Naive thymus-derived CD8-positive, alpha-beta T cell (primary cell): Measurements from ENCODE around the gene MRPL17. TPM values are rescaled to one million over a fixed set of nuclear protein-coding genes. Genes with fewer than 3 reads are reported as not detected.
"Not testable (repeated sequence)": the region's sequence is repeated elsewhere in the genome, so short reads cannot be mapped to it uniquely, and the experiment has no call there.

Experiments
- ATAC-seq, 2 donors: fragments of 150-1000 bp; cut with Tn5 transposase in 1 of 2; sonication (Bioruptor Pico), chemical (Tn5 transposase) in 1 of 2; 1 replicate in 1 of 2; 2 replicates in 1 of 2; pipeline ENCODE4 v1.10.0; 2021; ENCODE audit warnings: mild to moderate bottlenecking in 2 of 2, moderate library complexity in 2 of 2
- POLR2A ChIA-PET: fragments of 350-600 bp; sonication (Branson Sonifier 250); formaldehyde crosslinking; loops from one replicate; lab custom pipeline; 2021; ENCODE audit warnings: antibody characterized with exemption; lab: Charles Lee
- DNase-seq, 10 donors: peaks; one replicate each; pipeline versions ENCODE4 v3.0.0 to v3.0.0-alpha.2; 2020 to 2022
- H3K27ac Mint-ChIP-seq, 10 donors: one replicate each; pipeline ENCODE4 v1.8.0; 2020 to 2022; ENCODE audit warnings: mild to moderate bottlenecking in 10 of 10, mixed read lengths in 10 of 10, moderate library complexity in 4 of 10, inconsistent platforms in 1 of 10
- H3K27me3 Mint-ChIP-seq, 5 donors: one replicate each; pipeline ENCODE4 v1.8.0; 2021 to 2022; ENCODE audit warnings: mixed read lengths in 5 of 5
- H3K36me3 Mint-ChIP-seq, 3 donors: one replicate each; pipeline ENCODE4 v1.8.0; 2020 to 2022; ENCODE audit warnings: mixed read lengths in 3 of 3, mild to moderate bottlenecking in 2 of 3, inconsistent platforms in 1 of 3
- H3K4me1 Mint-ChIP-seq, 4 donors: one replicate each; pipeline ENCODE4 v1.8.0; 2021 to 2022; ENCODE audit warnings: mixed read lengths in 4 of 4
- H3K4me3 Mint-ChIP-seq, 10 donors: one replicate each; pipeline ENCODE4 v1.8.0; 2020 to 2022; ENCODE audit warnings: mild to moderate bottlenecking in 10 of 10, mixed read lengths in 10 of 10, moderate library complexity in 6 of 10, inconsistent platforms in 1 of 10
- H3K9me3 Mint-ChIP-seq, 9 donors: one replicate each; pipeline ENCODE4 v1.8.0; 2020 to 2022; ENCODE audit warnings: mixed read lengths in 9 of 9, mild to moderate bottlenecking in 3 of 9, inconsistent platforms in 1 of 9, moderate library complexity in 1 of 9
- polyA plus RNA-seq, 3 donors: library from polyadenylated mRNA; unstranded; fragments of 300-500 nt; fragmentation: Illumina TruSeq; gene quantifications; one replicate each; pipeline ENCODE4 v1.2.3, GENCODE V29; 2021
- total RNA-seq, 8 experiments: library from RNA in 2 of 8; stranded (reverse) in 2 of 8; gene quantifications; one replicate each; pipeline ENCODE4 v1.2.3 and lab custom pipeline; 2021 to 2026

MRPL17 gene
- total and polyA plus RNA-seq, 5 experiments from 2014 or later: 16.2 to 30.1 (median 23.6) TPM

DNA sequence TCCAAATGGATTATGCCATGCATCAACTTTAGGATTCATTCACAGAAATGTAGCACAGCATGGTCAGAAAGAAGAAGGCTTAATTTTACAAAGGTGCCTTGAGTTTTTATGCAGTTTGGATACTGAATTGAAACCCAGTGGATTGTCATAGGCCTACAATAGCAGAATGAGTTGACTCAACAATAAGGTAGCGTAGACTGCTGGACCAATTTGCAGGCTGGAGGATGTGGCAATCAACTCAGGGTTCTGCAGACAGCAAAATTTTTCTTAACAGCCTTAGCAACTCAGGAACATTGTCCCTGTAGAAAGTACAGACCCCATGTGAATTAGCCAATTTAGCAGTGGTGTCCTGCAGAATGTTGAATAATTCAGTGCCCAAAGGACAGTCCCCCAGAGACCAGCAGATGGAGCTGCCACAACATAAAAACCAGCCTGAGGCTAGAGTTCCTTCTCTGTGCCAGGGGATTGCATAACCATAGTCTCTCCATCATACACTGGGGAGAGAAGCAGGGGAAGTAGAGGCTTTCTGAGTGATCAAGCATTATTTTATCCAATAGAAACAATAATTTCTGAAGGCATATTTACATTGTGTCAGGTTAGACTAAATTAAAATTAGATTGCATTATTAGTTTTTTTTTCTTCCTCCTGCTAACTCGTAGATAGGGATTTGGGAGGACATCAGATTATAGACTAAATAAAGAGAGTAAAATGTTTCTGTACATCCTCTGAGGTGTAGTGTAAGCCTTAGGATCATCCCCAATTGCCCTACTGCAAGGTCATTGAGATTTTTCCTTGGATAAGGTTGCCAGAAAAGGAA lies 20.3 kb upstream of the MRPL17 start:
- Mint-ChIP-seq H3K27ac (peak overlapping the region in 7 of 10 donors; percentile 2 to 71 (median 61)), H3K4me3 (no peak overlapping the region), H3K4me1 (peaks cover 9 to 21% (median 14%) of the 10 kb centered on the region in 4 donors), H3K9me3 (no peaks in the 10 kb centered on the region), H3K36me3 (peaks cover 0 to 22% (median 0%) of the 10 kb centered on the region in 3 donors), H3K27me3 (no peaks in the 10 kb centered on the region)
- POLR2A ChIA-PET: interaction anchor here (1.1 kb wide), 1 partner anchor 54 kb away, joined by 3 read pairs; no protein-coding TSS in a partner anchor
- ATAC-seq (peak; percentile 58 to 72), DNase-seq (peak in 4 of 10 donors; percentile 18 to 67 (median 24))

- not testable (repeated sequence) for H3K27me3 Mint-ChIP-seq, H3K4me3 Mint-ChIP-seq, ATAC-seq, DNase-seq, H3K9me3 Mint-ChIP-seq
- POLR2A ChIA-PET: interaction anchor here (1.1 kb wide), 1 partner anchor 159 kb away, joined by 3 read pairs; no protein-coding TSS in a partner anchor
- Mint-ChIP-seq H3K36me3 (peaks cover 0 to 22% (median 0%) of the 10 kb centered on the region in 3 donors), H3K4me1 (peaks cover 7 to 19% (median 12%) of the 10 kb centered on the region in 4 donors), H3K27ac (peak overlapping the region in 2 of 10 donors; percentile 53 to 56)
Observed at GRCh38 chr11:6701955-6702354, 18.8 kb upstream of the MRPL17 start.

- POLR2A ChIA-PET: interaction anchor here (1.9 kb wide), 1 partner anchor 12 kb away, joined by 5 read pairs; the partner anchor contains the start of gene MRPL17
- Mint-ChIP-seq H3K4me1 (peaks cover 9 to 28% (median 23%) of the 10 kb centered on the region in 4 donors), H3K27me3 (no peaks in the 10 kb centered on the region), H3K36me3 (peaks cover 0 to 4% (median 1%) of the 10 kb centered on the region in 3 donors), H3K4me3 (no peak overlapping the region), H3K27ac (peak overlapping the region in 4 of 10 donors; percentile 17 to 58 (median 48)), H3K9me3 (no peaks in the 10 kb centered on the region)
- ATAC-seq (no peak), DNase-seq (no peak)
Observed at GRCh38 chr11:6695377-6695776, 12.2 kb upstream of the MRPL17 start.

DNA sequence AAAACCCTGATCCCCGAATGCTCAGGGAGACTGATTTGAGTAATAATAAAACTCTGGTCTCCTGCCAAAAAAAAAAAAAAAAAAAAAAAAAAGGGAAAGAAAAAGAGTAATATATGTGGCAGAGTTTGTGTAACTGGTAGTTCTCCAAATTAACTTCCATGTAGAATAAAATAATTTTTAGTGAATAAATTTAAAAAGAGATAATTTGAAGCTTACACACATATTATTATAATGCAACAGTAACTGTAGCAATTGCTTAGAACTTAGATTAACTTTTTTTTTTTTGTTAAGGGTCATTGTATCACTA lies 11.0 kb upstream of the MRPL17 start:
- no peak for DNase-seq
- Mint-ChIP-seq H3K27ac (peak overlapping the region in 4 of 10 donors; percentile 4 to 75 (median 47)), H3K4me1 (peaks cover 9 to 28% (median 23%) of the 10 kb centered on the region in 4 donors), H3K4me3 (peak overlapping the region in 2 of 10 donors; percentile 3 to 26), H3K9me3 (peaks cover 0 to 2% (median 0%) of the 10 kb centered on the region in 9 donors), H3K27me3 (no peaks in the 10 kb centered on the region), H3K36me3 (peaks cover 0 to 4% (median 1%) of the 10 kb centered on the region in 3 donors)
- POLR2A ChIA-PET: interaction anchor here (0.7 to 1.6 kb wide), 4 partner anchors 26 to 1083 kb away, joined by 3 to 7 read pairs (median 6); partner anchors contain the start of gene TAF10
- ATAC-seq: no peak

GRCh38 chr11:6693342-6694228 lies 10.4 kb upstream of the MRPL17 start:
- H3K27ac Mint-ChIP-seq: peak overlapping the region in 8 of 10 donors; percentile 4 to 75 (median 50)
- peaks cover 0 to 4% (median 1%) of the 10 kb centered on the region in 3 donors for H3K36me3 Mint-ChIP-seq
- peaks cover 6 to 28% (median 21%) of the 10 kb centered on the region in 4 donors for H3K4me1 Mint-ChIP-seq
- H3K9me3 Mint-ChIP-seq: peaks cover 0 to 3% (median 0%) of the 10 kb centered on the region in 9 donors
- DNase-seq: peak in 4 of 10 donors; percentile 17 to 34 (median 21)
- POLR2A ChIA-PET: interaction anchor here (0.7 to 1.6 kb wide), 3 partner anchors 82 to 1083 kb away, joined by 3 to 7 read pairs (median 5); partner anchors contain the start of gene TAF10
- ATAC-seq: peak in 1 of 2 donors; percentile 25
- H3K27me3 Mint-ChIP-seq: no peaks in the 10 kb centered on the region
- peak overlapping the region in 4 of 10 donors; percentile 3 to 60 (median 16) for H3K4me3 Mint-ChIP-seq

GRCh38 chr11:6692128-6692527 lies 9.0 kb upstream of the MRPL17 start:
- DNase-seq: no peak
- Mint-ChIP-seq H3K4me3 (no peak overlapping the region), H3K27ac (peak overlapping the region in 1 of 10 donors; percentile 20), H3K27me3 (no peaks in the 10 kb centered on the region), H3K36me3 (peaks cover 0 to 1% (median 0%) of the 10 kb centered on the region in 3 donors), H3K4me1 (peaks cover 6 to 28% (median 20%) of the 10 kb centered on the region in 4 donors), H3K9me3 (peaks cover 0 to 3% (median 0%) of the 10 kb centered on the region in 9 donors)
- no peak for ATAC-seq
- POLR2A ChIA-PET: no interaction called here

GRCh38 chr11:6690431-6691132 lies 7.4 kb upstream of the MRPL17 start:
- POLR2A ChIA-PET, H3K27ac Mint-ChIP-seq, DNase-seq, H3K4me3 Mint-ChIP-seq, H3K27me3 Mint-ChIP-seq, ATAC-seq, H3K36me3 Mint-ChIP-seq, H3K9me3 Mint-ChIP-seq: not testable (repeated sequence)
- H3K4me1 Mint-ChIP-seq: peaks cover 8 to 25% (median 20%) of the 10 kb centered on the region in 4 donors

GRCh38 chr11:6687876-6688275 lies 4.7 kb upstream of the MRPL17 start:
- Mint-ChIP-seq H3K9me3 (peaks cover 0 to 3% (median 0%) of the 10 kb centered on the region in 9 donors), H3K27me3 (peaks cover 0 to 2% (median 0%) of the 10 kb centered on the region in 5 donors), H3K36me3 (no peaks in the 10 kb centered on the region), H3K27ac (peak overlapping the region in 3 of 10 donors; percentile 29 to 62 (median 40)), H3K4me3 (no peak overlapping the region), H3K4me1 (peaks cover 7 to 14% (median 12%) of the 10 kb centered on the region in 4 donors)
- POLR2A ChIA-PET: no interaction called here
- no peak for ATAC-seq
- DNase-seq: no peak

DNA sequence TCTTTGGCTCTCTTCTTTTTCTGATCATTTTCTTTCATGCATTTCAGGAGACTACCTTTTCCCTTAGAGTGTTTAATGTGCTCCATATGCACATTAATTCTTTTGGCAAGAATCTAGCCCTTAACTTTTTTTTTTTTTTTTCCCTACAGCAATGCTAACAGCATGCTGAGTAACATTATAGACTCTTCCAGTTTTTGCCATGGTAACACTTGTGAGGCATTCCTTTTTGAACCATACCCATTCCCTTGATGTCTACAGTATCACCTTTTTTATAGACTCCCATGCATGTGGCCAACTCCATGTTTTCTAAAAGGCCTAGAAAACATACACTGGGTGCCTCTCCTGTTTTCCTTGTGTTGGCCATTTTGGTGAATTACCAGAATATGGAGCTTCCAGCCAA lies 2.9 kb upstream of the MRPL17 start:
- POLR2A ChIA-PET: interaction anchor here (0.7 kb wide), 2 partner anchors 73 to 83 kb away, joined by 5 read pairs; no protein-coding TSS in a partner anchor
- no peak overlapping the region for H3K27ac Mint-ChIP-seq

DNA sequence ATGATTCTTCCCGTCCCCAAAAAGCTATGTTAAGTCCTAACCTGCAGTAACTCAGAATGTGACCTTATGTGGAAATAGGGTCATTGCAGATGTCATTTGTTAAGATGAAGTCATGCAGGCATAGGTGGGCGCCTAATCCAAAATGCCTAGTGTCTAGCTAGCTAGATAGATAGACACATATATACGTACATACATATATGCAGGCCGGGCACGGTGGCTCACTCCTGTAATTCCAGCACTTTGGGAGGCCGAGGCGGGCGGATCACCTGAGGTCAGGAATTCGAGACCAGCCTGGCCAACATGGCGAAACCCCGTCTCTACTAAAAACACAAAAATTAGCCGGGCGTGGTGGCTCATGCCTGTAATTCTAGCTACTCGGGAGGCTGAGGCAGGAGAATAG lies 928 bp upstream of the MRPL17 start:
- Mint-ChIP-seq H3K27ac (peak overlapping the region in 9 of 10 donors; percentile 11 to 100 (median 99)), H3K4me3 (peak overlapping the region; percentile 96 to 100 (median 99)), H3K4me1 (peaks cover 19 to 46% (median 35%) of the 10 kb centered on the region in 4 donors), H3K36me3 (peaks cover 0 to 19% (median 3%) of the 10 kb centered on the region in 3 donors)
- not testable (repeated sequence) for ATAC-seq, H3K27me3 Mint-ChIP-seq, DNase-seq, H3K9me3 Mint-ChIP-seq
- POLR2A ChIA-PET: interaction anchor here (1.0 to 5.0 kb wide), 16 partner anchors 12 to 281 kb away, joined by 3 to 108 read pairs (median 7); partner anchors contain the start of genes ARFIP2, ILK, RRP8 and TAF10

More for the DNA sequence above, 2.9 kb upstream of the MRPL17 start:
- H3K4me3 Mint-ChIP-seq: peak overlapping the region in 1 of 10 donors; percentile 2
- ATAC-seq (no peak), DNase-seq (no peak)
- H3K27me3 Mint-ChIP-seq: peaks cover 0 to 2% (median 0%) of the 10 kb centered on the region in 5 donors
- peaks cover 0 to 9% (median 0%) of the 10 kb centered on the region in 3 donors for H3K36me3 Mint-ChIP-seq
- H3K4me1 Mint-ChIP-seq: peaks cover 13 to 29% (median 24%) of the 10 kb centered on the region in 4 donors
- H3K9me3 Mint-ChIP-seq: peaks cover 0 to 3% (median 0%) of the 10 kb centered on the region in 9 donors

DNA sequence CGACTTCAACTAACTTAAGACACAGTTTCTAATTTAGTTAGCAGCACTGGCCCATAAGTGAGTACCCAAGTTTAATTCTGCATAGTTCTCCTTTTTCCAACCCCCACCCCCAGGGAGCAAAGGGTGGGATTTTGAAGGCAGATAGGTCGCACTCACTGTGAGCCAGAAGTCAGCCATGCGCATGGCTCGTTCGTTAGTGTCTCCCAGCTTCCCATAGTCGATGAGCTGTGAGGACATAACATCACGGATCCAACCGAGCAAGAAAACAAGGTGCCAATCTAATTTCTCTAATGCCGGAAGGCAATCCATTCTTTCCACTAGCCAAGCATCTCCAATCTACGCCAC lies 577 bp downstream of the MRPL17 start:
- H3K9me3 Mint-ChIP-seq: no peaks in the 10 kb centered on the region
- H3K36me3 Mint-ChIP-seq: peaks cover 0 to 19% (median 3%) of the 10 kb centered on the region in 3 donors
- H3K4me3 Mint-ChIP-seq: peak overlapping the region; percentile 96 to 100 (median 99)
- peaks cover 0 to 2% (median 0%) of the 10 kb centered on the region in 5 donors for H3K27me3 Mint-ChIP-seq
- no peak for ATAC-seq
- DNase-seq: no peak
- peaks cover 28 to 54% (median 39%) of the 10 kb centered on the region in 4 donors for H3K4me1 Mint-ChIP-seq
- H3K27ac Mint-ChIP-seq: peak overlapping the region; percentile 97 to 100 (median 99)
- POLR2A ChIA-PET: interaction anchor here (1.0 to 5.0 kb wide), 16 partner anchors 10 to 293 kb away, joined by 4 to 108 read pairs (median 8); partner anchors contain the start of genes ARFIP2, ILK, RRP8 and SMPD1
